IPS-NIHi11 (cell line): Measurements from ENCODE around the gene PITPNC1.
"Not testable (repeated sequence)": the region's sequence is repeated elsewhere in the genome, so short reads cannot be mapped to it uniquely, and the experiment has no call there.

ENCODE experiments used
- DNase-seq: peaks from one replicate; pipeline ENCODE4 v3.0.0; 2012; ENCODE audit warnings: mixed read lengths, low spot score

Gene PITPNC1

DNA sequence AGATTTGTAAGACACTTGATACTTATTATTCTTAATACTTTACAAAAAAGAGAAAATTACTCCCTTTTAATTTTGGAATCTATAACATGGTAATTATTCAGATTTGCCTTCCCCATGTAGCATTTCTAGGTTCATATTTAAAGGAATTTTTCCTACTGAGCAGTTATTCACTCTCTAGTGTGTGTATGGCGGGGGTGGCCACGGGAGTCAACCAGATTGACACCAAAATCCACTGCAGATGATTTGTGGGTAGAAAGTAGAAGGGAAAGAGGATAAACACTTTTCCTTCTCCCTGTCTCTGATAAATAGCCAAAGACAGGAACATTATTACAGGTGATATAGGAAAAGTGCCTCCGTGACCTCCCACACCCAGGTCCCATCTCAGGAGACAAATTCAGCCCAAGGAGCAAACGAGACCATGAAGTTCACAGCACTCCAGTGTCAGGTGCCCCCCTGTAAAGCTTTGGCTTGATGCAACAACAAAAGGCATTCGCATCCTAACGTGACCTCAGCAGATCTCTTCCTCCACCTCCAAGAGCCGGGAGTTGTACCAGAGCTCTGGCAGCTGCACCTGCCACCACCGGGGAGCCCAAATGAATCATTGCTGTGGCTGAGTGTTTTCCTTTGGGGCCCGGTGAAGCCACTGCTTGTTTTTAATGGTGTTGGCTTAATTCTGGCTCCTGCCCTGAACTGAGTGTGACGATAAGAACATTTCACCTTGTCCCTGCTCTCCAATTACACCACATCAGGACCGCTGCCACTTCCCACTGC is 248.0 kb downstream of the PITPNC1 start:
- DNase-seq, result no peak

- no peak for DNase-seq
These were observed 248.9 kb downstream of the PITPNC1 start for GRCh38 chr17:67625971-67626370.

DNA sequence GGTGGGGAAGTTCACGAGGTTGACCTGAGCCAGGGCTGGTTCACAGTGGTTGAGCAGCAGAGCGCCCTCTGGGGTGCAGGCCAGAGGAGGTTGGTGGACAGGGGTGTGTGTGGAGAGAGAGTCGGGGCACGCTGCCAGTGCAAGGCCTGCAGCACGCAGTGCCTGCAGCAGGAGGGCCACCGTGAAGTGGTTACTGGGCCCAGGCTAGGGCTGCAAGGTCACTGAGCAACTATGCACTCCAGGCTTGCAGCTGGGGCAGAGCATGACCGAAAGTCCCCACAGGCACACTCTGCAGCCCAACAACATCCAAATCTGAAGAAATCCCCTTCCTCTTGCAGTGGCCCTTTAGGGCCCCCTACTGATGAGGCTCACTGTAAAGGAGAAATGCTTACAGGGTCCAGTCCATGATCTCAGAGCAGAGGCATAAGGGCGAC is 251.5 kb downstream of the PITPNC1 start:
- DNase-seq, result peak; percentile 67

DNA sequence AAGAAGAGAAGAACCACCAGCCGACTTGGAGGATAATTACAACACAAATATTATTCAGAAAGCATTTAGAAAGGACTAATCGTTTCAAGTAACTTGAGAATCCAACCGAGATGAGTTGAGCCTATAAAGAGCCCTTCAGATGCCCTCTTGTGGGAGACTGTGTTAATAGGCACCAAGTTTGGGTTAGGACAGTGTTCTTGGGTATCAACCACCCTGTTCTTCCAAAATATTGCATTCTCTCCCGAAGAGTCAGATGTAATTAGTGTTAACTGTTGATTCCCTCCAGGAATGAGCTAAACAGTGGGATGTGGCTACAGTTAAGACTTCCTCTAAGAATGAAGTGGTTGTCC is 252.9 kb downstream of the PITPNC1 start:
- peak; percentile 39 for DNase-seq

DNA sequence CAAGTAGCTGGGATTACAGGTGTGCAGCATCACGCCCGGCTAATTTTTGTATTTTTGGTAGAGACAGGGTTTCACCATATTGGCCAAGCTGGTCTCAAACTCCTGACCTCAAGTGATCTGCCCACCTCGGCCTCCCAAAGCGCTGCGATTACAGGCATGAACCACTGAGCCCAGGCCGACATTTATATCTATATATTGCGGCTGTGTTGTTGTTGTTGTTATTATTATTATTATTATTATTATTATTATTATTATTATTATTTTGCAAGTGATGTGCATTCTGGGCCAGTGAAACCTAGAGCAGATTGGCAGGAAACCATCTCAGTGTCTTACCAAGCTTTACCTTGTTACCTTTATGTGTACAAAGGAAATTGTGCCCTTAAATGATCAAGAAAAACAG is 253.8 kb downstream of the PITPNC1 start:
- not testable (repeated sequence) for DNase-seq

DNA sequence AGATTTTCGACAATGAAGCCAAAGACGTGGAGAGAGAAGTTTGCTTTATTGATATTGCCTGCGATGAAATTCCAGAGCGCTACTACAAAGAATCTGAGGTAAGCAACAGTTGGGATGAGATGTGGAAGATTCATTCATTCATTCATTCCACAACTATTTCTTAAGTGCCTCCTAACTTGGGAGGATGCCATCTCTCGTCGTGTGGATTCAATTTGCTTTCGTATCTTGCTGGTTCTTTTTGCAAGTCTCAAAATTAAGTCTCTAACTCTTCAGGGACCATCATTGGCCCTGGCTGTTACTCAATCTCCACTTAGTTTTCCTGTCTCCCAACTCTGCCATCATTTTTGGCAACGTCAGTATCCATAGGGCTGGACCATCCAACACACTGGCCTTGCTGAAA is 255.1 kb downstream of the PITPNC1 start:
- no peak for DNase-seq

GRCh38 chr17:67633751-67634211 is 256.7 kb downstream of the PITPNC1 start:
- DNase-seq, result no peak

DNA sequence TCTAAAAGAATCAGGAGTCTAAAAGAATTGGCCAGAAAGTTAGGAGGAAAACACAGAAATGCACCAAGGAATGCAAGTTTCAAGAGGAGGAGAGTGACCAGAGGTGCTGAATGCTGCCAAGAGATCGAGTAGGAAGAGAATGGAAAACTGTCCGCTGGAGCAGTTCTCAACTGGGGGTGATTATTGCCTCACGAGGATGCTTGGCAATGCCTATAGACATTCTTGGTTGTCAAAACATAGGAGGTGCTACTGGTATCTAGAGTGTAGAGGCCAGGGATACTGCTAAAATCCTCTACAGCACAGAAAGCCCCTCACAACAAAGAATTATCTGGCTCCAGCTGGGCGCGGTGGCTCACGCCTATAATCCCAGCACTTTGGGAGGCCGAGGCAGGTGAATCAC is 258.6 kb downstream of the PITPNC1 start:
- no peak for DNase-seq

DNA sequence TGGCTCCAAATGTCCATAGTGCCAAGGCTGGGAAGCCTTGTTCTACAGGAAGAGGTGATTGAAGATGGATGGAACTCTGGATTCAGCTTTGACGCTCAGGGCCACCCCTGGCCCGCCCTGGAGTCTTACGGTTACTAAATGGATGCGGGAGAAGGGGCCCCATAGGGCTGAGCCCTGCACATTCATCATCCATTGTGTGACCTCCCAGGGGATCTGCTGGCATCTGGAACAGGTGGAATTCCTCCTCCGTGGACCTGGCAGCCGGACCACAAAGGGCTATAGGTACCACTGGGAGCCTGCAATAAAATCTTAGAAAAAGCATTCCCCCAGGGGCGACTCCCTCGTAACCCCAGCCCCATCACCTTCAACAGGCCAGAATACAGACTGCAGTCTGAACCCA is 259.2 kb downstream of the PITPNC1 start:
- no peak for DNase-seq

DNA sequence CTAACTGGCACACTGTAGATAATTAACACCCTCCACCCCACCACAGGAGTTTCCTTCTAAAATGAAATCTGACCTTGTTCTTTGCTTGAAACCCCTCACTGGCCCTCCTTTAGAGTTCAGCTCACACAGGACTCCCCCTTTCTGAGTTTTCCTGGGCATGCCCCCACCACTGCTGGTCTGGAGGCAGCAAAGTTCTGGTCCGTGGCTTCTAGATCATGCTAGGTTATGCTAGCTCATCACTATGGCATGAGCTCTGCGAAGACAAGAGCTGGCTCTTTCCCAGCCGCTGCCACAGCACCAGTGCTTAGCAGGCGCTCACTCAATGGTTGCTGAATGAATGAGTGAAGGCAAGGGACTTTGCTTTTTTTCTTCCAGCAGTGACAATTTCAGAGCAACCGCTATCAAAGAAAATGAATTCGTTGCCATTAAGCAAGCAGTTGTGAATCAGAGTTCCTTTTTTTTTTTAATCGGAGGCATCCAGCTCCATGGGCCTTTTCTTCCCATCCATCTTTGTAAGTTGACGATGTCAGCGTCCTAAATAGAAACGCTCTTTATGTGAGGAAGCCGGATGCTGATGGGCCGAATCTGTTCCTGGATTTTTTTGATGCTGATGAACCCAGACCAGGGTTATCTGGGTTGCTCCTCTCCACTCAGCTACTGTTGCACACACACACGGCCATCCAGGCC is 259.9 kb downstream of the PITPNC1 start:
- DNase-seq, result no peak

DNA sequence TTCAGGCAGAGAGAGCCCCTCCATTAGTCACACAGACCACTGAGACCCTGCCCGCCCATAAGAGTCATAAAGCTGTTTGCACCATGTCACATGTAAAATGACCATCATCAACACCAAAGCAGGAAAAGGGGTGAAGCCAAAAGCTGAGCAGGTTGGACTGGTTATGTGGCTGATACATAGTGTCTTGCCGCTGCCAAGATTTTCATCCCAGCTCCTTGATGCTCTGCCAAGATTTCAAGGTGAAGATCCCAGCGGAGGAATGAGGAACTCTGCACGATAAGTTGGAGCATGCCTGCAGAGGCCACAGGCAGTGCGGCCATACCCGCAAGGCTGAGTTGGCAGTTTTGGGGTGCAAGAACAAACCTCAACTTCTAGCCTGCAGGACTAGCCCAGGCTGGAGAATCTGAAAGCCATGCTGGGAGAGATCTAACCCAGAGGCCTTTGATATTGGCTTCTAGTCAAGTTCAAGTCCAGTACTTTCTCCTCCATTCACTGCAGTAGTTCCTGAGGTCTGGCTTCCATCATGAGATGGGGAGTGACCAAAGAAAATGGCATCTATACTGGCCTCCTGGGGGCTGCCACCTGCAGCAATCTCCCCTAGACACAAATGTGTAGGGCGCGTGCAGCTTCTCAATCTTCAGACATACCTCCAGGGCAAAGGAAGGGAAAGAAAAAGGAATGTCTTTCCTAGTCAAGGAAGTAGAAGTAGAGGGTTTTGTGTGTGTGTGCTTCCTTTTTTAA is 261.0 kb downstream of the PITPNC1 start:
- DNase-seq, result no peak

DNA sequence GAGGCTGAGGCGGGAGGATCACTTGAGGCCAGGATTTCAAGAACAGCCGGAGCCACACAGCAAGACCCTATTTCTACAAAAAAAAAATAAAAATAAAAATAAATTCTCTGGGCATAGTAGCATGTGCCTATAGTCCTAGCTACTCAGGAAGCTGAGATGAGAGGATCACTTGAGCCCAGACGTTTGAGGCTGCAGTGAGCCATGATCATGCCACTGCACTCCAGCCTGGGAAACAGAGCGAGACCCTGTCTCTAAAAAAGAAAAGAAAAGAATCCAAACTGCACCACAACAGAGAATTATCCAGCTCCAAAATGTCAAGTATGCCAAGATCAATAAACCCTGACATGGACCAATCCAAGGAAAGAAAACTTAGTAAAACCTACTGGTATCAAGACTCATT is 261.8 kb downstream of the PITPNC1 start:
- DNase-seq, result no peak

GRCh38 chr17:67639555-67639954 is 262.5 kb downstream of the PITPNC1 start:
- DNase-seq, result no peak

GRCh38 chr17:67639979-67640378 is 262.9 kb downstream of the PITPNC1 start:
- DNase-seq, result no peak

- DNase-seq, result no peak
These were observed 265.4 kb downstream of the PITPNC1 start for GRCh38 chr17:67642488-67642887.

DNA sequence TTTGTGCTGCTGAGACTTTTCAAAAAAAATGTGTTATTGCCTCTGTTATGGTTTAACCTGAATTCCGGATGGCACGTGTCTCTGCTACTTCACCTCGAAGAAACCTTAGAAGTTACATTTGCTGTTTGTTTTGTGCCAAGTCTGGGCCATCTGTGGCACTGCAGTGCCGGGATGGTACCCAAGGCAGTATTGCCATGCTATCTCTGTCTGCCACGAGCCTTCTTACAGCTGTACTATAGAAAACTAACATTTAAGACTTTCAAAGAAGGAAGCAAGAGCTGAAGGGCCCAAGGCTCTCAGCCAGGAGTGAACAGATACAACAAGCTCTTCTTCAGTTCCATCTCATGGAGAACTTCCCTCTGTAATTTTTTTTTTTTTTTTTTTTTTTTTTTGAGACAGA is 267.0 kb downstream of the PITPNC1 start:
- DNase-seq, result no peak

DNA sequence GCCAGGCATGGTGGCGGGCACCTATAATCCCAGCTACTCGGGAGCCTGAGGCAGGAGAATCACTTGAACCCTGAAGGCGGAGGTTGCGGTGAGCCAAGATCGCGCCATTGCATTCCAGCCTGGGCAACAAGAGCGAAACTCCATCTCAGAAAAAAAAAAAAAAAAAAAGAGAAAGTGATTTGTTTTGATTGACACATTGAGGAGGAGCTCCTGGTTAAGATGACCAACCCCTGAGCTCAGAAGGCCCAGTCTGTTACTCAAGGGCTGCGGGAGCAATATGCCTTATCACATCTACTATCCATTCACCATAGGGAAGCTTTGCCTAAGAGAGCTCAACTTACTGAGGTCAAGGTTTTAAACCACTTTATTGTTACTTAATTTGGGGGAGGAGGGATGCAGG is 268.1 kb downstream of the PITPNC1 start:
- not testable (repeated sequence) for DNase-seq

DNA sequence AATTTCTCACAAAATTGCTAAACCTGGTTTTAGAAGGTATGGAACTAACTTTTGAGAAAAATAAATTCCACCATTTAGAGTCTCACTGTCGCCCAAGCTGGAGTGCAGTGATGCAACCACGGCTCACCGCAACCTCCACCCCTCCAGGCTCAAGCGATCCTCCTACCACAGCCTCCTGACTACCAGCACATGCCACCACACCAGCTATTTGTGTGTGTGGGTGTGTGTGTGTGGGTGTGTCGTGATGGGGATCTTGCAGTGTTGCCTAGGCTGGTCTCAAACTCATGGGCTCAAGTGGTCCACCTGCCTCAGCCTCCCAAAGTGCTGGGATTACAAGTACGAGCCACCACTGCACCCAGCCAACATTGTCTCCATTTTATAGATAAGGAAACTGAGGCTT is 269.4 kb downstream of the PITPNC1 start:
- no peak for DNase-seq

DNA sequence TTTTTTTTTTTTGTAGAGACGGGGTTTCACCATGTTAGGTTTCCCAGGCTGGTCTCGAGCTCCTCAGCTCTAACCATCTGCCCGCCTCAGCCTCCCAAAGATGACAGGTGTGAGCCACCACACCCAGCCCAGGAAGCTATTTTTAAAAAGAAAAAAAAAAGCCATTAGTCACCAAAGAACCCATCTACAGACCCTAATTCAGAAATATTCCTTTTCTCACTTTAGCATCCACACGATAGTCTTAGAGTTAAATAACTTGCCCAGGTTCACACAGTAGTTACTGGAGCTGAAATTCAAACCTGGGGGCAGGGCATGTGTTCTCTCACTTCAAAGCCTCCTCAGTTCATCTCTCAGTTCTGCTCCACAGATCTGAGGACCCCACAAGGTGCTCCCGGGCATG is 270.4 kb downstream of the PITPNC1 start:
- DNase-seq, result no peak

DNA sequence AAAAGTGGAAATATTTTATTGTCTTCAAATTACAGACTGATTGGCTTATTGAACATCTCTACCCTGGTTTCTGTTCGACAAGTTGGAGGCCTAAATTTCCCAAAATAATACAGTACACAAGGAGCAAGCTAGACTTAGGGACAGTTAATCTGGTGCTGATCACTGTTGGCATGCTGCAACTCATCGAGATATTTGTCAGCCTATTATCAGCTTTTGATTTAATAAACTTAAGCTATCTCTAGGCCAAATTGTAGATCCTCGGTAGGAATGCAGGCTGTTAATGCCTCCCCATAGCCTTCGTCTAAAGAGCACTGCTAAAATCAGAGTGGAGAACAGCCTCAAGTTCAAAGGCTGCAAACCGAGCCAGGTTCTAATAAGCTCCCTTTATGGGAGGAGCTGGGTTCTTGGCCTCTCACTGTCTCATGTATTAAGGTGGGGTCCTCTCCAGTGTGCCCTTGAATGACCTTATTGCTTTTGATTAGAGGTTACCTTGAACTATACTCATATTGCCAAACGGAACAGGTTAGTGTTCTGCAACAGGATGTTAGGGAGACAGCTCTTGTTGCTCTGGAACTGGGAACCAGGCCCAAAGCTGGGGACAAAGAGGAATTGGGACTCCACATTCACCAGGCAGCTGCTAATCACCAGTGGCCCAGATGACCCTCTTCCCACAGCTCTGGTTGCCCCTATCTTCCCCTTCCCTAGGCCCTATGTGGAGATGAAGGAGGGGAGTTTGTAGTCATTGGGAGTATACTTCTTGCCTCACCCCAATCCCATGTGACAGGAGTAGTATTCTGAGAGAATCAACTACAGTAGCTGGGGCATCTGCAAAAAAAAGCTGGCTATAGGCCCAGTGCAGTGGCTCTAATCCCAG is 271.2 kb downstream of the PITPNC1 start:
- DNase-seq, result no peak

GRCh38 chr17:67648906-67649295 is 271.8 kb downstream of the PITPNC1 start:
- not testable (repeated sequence) for DNase-seq

GRCh38 chr17:67649891-67650290 is 272.8 kb downstream of the PITPNC1 start:
- peak; percentile 27 for DNase-seq
